Fibroblast of the aortic adventitia (primary cell): Measurements from ENCODE around the gene NUDT19. TPM values are rescaled to one million over a fixed set of nuclear protein-coding genes. Genes with fewer than 3 reads are reported as not detected.

Source experiments
- DNase-seq: peaks from one replicate; pipeline ENCODE4 v3.0.0-alpha.2; 2010; ENCODE audit warnings: low read depth
- H3K4me3 ChIP-seq: 2 replicates; pipeline ENCODE4 v1.5.1; 2011; ENCODE audit warnings: low read depth, mild to moderate bottlenecking, control low read depth, low read length, moderate library complexity
- small RNA-seq: library from RNA; depleted of rRNA; stranded (forward); fragments of <200 nt; gene quantifications from one replicate; pipeline ENCODE3, GENCODE V24; 2012
- total RNA-seq: library from RNA; depleted of rRNA; stranded (reverse); fragments of >200 nt; gene quantifications from 2 replicates; pipeline ENCODE4 v1.2.3, GENCODE V29; 2012; ENCODE audit warnings: low replicate concordance
- TF ChIP-seq, protein P1 (sequence below): IDR thresholded peaks from 2 replicates; pipeline ENCODE4 v1.5.1; 2011; ENCODE audit warnings: mild to moderate bottlenecking, low read length, control low read depth, inconsistent platforms; ENCODE audit not compliant: insufficient read depth

The NUDT19 gene
- total RNA-seq, 1 donor: 10.2 TPM

DNA sequence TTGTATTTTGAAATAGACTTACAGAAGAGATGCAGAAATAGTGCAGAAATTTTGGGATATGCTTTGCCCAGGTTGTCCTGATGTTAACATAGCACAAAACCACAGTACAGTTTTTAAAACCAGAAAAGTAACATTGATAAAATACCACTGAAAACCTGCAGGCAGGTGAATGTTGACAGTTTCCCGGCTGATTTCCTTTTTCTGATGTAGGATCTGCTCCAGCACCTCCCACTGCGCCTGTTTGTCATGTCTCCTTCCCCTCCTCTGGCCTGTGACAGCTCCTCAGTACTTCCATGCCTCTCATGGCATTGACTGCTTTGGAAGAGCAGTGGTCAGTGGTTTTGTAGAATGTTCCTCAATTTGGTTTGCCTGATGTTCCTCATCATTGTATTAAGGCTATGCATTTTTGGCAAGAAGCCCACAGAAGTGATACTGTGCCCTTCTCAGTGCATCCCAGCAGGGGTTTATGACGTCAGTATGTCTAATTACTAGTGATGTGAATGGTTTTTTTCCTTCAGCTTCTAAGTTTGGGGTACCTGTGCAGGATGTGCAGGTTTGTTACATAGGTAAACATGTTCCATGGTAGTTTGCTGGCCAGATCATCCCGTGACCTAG lies 58.9 kb downstream of the NUDT19 start:
- DNase-seq: no peak
- TF ChIP-seq, protein P1, sequence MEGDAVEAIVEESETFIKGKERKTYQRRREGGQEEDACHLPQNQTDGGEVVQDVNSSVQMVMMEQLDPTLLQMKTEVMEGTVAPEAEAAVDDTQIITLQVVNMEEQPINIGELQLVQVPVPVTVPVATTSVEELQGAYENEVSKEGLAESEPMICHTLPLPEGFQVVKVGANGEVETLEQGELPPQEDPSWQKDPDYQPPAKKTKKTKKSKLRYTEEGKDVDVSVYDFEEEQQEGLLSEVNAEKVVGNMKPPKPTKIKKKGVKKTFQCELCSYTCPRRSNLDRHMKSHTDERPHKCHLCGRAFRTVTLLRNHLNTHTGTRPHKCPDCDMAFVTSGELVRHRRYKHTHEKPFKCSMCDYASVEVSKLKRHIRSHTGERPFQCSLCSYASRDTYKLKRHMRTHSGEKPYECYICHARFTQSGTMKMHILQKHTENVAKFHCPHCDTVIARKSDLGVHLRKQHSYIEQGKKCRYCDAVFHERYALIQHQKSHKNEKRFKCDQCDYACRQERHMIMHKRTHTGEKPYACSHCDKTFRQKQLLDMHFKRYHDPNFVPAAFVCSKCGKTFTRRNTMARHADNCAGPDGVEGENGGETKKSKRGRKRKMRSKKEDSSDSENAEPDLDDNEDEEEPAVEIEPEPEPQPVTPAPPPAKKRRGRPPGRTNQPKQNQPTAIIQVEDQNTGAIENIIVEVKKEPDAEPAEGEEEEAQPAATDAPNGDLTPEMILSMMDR: no peak
- no peak overlapping the region for H3K4me3 ChIP-seq

DNA sequence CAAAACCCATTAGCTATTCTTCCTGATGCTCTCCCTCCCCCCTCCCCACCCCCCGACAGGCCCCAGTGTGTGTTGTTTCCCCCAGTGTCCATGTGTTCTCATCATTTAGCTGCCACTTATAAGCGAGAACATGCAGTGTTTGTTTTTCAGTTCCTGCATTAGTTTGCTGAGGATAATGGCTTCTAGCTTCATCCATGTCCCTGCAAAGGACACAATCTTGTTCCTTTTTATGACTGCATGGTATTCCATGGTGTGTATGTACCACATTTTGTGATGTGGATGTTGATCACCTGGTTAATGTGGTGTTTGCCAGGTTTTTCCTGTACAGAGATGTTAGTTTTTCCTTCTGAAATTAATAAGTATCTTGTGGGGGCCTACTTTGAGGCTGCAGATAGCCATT lies 59.4 kb downstream of the NUDT19 start:
- TF ChIP-seq, protein P1: no peak
- H3K4me3 ChIP-seq: no peak overlapping the region
- no peak for DNase-seq

DNA sequence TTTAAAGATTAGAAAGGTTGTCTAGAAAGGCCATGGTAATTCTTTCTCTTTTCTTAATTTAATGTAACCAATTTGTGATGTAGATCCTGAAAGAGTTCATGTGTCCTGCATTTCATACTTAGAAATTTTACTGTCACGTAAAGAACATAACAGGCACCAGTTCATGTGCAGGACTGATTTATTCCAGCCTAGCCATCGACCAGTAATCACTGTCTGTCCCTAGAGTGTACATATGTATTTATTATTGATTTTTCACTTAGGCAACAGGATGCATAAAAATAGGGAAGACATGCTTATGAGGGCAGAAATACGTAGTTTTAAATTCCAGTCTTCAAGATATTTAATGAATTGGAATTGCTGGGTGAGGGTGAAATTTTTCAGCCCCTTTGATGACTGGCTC lies 65.6 kb downstream of the NUDT19 start:
- no peak overlapping the region for H3K4me3 ChIP-seq
- TF ChIP-seq, protein P1: no peak
- DNase-seq: no peak

Small RNA genes within 50 kb of the gene (small RNA-seq; reads per million reads assigned to genes)
- gene RN7SL789P: not detected

Other genes starting within 250 kb of the NUDT19 start
- gene PDCD5, start 110.6 kb upstream of the NUDT19 start, total RNA-seq: 71.2 and 161 TPM in 2 replicates
- gene ANKRD27, start 16.6 kb upstream of the NUDT19 start, total RNA-seq: 29.0 and 29.6 TPM in 2 replicates
- 0.36 and 1.5 TPM in 2 replicates for gene RGS9BP, start 16.0 kb upstream of the NUDT19 start, total RNA-seq
- gene TDRD12, start 27.9 kb downstream of the NUDT19 start, total RNA-seq: 0.36 TPM in 1 of 2 replicates, not detected in the other
- not detected in 2 replicates for gene SLC7A9, start 177.9 kb downstream of the NUDT19 start, total RNA-seq